ENCODE data around the gene HRAS.

Gene HRAS

DNA sequence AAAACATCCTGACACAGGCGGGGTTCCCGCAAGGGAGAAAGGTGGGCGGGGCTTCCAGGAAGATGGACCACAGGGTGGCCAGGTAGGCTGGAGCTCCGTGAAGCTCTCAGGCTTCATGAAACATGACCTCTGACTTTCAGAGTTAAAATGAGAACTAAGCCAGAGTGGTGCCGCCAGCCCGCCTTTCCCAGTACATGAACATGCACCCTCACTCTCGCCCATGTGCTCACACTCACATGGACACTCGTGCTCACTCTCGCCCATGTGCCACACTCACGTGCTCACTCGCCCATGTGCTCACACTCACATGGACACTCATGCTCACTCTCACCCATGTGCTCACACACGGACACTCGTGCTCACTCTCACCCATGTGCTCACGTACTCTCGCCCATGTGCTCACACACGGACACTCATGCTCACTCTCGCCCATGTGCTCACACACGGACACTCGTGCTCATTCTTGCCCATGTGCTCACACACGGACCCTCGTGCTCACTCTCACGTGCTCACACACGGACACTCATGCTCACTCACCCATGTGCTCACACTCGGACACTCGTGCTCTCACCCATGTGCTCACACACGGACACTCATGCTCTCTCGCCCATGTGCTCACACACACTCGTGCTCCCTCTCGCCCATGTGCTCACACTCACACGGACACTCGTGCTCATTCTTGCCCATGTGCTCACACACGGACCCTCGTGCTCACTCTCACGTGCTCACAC lies 38.4 kb downstream of the HRAS start:
- DNase-seq (ENCODE audit: low read depth in 2 of 2) = no peak

DNA sequence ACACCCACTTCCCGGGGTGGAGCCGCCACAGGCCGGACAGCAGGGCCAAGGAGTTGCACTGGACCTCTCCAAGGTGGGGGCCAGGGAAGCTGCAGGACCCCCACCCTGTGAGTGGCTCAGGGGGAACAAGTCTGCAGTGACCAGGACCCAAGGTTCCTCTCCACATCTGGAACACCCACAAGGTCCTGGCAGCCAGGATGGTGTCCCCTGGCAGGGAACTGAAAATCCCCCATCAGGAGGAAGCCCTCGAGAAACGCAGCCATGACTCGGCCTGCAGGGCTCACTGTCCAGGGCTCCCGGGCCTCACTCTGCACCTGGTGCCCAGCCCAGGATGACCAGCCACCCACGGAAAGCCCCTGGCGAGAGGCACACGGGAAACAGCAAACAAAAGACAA lies 39.8 kb downstream of the HRAS start:
- DNase-seq (ENCODE audit: low read depth in 2 of 2) = no peak

DNA sequence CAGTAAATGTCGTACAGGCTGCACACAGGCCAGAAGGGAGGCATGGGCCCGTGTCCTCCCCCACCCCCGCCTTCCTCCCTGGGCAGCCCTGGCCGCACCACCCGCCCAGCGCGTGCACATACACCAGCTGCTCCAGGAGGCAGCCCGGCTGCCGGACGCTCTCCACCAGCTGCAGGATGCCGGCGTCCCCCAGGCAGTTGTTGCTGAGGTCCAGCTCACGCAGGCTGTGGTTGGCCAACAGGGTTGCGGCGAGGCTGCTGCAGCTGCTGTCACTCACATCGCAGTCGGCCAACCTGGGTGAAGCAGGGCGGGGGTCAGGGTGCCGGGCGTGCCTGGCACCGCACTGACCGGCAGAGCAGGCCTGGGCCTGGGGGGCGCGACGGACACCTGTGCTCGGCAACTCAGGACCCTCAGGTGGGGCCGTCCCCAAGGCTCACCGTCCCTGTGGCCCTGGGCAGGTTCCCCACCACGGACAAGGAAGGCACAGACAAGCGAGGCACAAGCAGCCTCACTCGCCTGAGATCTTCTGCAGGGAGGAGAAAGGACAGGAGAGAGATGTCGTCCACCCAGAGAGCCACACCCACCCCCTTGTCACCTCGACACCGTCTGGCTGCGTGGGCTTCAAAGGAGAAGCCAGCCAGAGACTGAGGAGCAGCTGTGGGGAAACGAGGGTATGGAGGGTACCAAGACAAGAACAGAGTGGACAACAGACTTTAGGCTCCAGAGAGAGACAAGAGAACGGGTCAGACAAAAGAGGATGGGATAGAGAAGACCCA lies 40.4 kb downstream of the HRAS start:
- no peak for DNase-seq (ENCODE audit: low read depth in 2 of 2)

DNA sequence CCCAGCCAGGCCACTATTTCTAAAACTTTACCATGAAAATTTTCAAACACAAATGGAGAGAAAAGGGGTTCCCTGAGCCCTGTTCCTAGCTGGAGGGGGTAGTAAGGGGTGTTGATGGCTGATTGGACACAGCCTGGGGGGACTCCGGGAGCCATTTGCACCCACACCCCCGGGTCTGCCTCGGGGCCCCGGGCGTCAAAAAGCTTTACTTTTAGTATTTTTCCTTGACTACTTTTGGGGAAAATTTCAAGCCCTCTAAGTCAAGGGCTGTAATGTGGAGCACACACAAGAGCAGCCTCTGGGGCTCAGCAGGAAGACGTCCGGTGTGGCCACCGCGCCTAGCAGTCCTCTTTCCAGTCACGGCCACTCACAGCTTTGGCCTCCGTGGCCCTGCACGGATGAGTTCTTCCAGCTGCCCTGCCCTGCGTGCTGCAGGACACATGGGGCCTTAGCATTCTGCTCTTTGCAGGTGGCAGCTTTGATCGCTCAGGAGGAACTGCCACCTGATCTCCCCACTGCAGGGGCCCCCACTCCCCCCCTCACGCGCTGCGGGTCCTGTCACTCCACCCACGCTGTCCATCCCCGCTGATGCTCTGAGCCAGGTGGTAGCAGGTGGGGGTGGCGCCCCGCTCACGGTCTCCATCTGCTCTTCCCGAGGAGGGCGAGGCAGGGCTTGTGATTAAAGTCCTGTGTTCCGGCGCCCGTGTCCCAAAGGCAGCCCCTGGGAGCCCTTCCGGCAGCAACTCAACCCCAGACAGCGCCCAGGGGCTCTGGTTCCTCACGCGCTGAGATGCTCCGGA lies 42.7 kb downstream of the HRAS start:
- DNase-seq (ENCODE audit: low read depth in 2 of 2) = no peak

DNA sequence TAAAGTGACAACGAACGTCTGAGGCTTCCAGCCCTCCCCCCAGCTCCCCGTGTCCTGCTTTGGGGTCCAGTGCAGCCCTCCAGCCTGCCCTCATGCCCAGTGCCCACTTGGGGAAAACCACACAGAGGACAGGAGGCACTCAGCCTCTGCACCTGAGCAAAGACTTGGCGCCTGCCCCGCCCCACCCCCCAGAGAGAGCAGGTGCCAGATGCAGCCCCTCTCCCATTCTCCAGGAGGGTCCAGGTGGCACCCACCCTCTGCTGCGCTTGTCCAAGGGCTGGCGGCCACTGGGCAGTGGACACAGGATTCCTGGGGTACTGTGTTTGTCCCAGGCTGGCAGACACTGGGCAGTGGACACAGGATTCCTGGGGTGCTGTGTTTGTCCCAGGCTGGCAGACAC lies 44.0 kb downstream of the HRAS start:
- no peak for DNase-seq (ENCODE audit: low read depth in 2 of 2)

DNA sequence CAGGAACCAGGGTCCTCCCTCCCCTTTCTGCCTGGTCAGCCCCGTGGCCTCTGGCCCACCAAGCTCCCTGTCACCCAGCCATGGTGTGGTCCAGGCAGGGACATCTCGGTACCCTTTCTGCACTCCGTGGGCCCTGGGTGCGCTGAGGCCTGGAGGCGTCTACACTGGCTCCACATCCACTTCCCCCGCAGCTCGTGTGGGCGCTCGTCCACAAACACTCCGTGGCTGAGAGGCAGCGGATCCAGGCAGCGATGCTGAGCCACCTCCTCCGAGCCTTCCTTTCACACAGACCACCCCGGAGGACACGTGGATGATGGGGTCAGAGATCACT lies 44.5 kb downstream of the HRAS start:
- no peak for DNase-seq (ENCODE audit: low read depth in 2 of 2)

DNA sequence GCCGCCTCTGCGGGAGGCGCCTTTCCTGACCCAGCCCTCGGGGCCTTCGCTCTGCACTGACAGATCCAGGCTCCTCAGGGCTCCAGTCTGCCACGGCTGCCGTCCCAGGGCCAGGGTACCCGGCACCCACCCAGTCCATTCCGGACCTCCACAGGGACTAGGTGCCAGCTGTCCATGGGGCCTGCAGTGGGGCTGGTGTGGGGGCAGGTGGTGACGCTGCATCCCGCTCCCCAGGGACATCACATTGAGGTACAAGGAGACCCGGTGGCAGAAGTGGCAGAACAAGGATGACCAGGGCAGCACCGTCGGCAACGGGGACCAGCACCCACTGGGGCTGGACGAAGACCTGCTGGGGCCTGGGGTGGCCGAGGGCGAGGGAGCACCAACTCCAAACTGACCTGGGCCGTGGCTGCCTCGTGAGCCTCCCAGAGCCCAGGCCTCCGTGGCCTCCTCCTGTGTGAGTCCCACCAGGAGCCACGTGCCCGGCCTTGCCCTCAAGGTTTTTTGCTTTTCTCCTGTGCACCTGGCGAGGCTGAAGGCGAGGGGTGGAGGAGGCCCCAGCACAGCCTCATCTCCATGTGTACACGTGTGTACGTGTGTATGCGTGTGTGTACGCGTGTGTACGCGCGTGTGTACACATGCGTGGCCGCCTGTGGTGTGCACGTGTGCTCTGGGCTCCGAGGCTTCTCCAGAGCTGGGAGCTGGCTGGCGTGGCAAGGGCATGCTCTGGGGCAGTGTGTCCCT lies 45.0 kb downstream of the HRAS start:
- DNase-seq (ENCODE audit: low read depth in 2 of 2) = no peak

DNA sequence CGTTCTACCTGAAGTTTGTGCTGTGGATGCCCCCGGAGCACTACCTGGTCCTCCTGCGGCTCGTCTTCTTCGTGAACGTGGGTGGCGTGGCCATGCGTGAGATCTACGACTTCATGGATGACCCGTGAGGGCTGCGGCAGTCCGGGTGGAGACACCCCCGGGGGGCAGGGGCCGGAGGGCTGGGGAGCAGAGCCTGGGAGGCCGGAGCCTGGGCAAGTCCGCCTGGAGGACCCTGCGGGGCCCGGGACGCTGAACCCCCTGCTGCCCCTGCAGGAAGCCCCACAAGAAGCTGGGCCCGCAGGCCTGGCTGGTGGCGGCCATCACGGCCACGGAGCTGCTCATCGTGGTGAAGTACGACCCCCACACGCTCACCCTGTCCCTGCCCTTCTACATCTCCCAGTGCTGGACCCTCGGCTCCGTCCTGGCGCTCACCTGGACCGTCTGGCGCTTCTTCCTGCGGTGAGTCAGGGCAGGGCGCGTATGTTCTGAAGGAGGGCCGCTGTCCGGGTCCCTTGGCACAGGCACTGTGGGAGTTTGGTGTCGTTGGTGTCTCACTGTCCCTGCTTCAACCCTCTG lies 45.7 kb downstream of the HRAS start:
- no peak for DNase-seq (ENCODE audit: low read depth in 2 of 2)

DNA sequence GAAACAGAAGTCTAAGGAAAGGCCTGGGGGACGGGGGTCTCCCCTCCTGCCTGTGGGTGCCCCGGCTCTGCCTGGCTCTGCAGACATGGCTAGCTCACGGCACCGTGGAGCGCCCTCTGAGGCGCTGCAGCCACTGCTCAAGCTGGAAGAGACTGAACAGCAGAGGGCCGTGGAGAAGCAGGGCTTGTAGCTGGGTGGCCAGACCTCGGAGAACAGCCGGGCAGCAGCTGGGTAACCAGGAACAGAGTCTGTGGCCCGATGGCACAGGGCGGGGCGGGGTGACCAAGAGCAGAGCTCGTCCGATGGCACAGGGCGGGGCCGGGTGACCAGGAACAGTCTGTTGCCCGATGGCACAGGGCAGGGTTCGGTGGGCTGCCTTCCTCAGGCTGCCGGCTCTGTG lies 46.4 kb downstream of the HRAS start:
- DNase-seq (ENCODE audit: low read depth in 2 of 2) = no peak

DNA sequence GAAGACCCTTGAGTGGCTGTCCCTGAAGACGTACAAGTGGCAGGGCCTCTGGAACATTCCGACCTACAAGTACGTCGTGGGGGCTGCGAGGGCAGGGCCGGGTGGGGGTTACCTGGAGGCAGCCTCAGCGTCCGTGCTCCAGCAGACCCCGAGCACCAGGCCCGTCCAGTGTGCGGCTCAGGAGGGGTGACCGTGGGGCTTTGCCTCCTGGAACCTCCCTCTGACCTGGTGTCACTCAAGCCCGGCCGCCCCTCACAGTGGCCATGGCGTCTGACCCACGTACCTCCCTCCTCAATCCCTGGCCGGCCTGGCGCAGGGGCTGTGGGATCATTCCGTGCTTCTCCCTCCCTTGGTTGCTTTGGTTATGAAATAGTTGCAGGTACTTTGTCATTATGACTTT lies 46.8 kb downstream of the HRAS start:
- DNase-seq (ENCODE audit: low read depth in 2 of 2) = no peak

DNA sequence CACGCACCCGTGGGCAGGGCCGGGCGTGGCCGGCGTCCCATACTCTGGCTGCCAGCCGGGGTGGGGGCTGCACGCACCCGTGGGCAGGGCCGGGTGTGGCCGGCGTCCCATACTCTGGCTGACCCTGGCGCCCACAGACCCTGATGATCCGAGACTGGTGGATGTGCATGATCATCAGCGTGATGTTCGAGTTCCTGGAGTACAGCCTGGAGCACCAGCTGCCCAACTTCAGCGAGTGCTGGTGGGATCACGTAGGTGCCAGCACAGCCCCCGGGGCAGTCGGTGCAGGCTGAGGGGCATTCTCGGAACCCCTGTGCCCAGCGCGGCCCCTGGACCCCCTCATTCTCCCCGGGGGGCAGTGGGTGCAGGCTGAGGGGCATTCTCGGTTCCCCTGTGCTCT lies 47.3 kb downstream of the HRAS start:
- DNase-seq (ENCODE audit: low read depth in 2 of 2) = no peak

DNA sequence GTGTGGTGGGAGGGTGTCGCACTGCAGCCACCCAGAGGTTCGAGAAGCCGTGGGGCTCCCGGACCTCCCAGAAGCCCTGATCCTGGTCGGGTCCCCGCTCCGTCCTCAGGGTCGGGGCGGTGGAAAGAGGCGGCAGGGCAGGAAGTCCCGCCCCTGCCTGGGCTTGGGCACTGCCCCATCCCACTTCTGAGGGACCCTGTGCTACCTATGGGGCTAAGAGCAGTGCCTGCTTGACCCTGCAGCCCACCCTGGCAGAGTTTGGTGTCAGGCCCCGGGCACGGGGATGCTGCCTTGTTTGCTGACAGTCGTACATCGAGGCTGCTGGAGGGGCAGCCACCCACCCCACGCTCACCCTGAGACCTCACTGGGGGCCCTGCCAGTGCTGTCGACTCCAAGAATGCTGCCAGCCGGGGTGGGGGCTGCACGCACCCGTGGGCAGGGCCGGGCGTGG lies 47.8 kb downstream of the HRAS start:
- DNase-seq (ENCODE audit: low read depth in 2 of 2) = no peak

DNA sequence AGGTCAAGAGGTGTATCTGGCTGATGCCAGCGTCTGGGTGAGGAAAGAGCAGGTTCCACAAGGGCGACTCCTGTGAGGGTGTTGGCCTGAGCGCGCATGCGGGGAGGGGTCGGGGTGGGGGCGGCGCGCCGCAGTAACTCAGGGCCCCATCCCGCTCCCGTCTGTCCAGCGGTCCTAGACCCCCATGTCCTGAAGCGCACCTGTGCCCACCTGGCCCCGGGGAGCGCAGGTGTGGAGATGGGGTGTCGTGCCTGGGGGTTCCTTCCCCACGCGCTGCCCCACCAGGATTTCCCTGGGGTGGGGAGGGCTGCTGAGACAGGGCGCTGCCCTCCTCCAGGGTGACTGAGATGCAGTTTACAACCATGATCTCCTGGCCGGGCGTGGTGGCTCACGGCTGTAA lies 49.2 kb downstream of the HRAS start:
- no peak for DNase-seq (ENCODE audit: low read depth in 2 of 2)

DNA sequence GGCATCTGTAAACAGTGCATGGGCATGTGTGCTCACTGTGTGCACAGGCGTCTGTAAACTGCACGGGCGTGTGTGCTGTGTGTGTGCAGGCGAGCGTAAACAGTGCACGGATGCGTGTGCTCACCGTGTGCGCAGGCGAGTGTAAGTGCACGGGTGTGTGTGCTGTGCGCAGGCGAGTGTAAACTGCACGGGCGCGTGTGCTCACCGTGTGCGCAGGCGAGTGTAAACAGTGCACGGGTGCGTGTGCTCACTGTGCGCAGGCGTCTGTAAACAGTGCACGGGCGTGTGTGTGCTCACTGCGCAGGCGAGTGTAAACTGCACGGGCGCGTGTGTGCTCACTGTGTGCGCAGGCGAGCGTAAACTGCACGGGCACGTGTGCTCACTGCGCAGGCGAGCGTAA lies 50.8 kb downstream of the HRAS start:
- no peak for DNase-seq (ENCODE audit: low read depth in 2 of 2)

Data from stimulated activated CD4-positive, alpha-beta T cell treated with anti-CD3 and anti-CD28 coated beads, Interleukin-1b, Interleukin-23, amount 100 ng/mL, for 4 hours (primary cell).